Glutamatergic neuron (in vitro differentiated cells): ENCODE results near the gene ITPK1. TPM values are rescaled to one million over a fixed set of nuclear protein-coding genes. Genes with fewer than 3 reads are reported as not detected.

ENCODE experiments used
- DNase-seq: peaks from one replicate; pipeline ENCODE4 v3.0.0; 2022
- H3K27ac Mint-ChIP-seq: one replicate; pipeline ENCODE4 v1.8.0; 2020; ENCODE audit warnings: mild to moderate bottlenecking, mixed read lengths, inconsistent platforms; ENCODE audit not compliant: unreplicated experiment
- H3K27me3 Mint-ChIP-seq: one replicate; pipeline ENCODE4 v1.8.0; 2020; ENCODE audit warnings: mild to moderate bottlenecking, moderate library complexity, mixed read lengths, inconsistent platforms; ENCODE audit not compliant: unreplicated experiment
- H3K36me3 Mint-ChIP-seq: one replicate; pipeline ENCODE4 v1.8.0; 2020; ENCODE audit warnings: mild to moderate bottlenecking, mixed read lengths, inconsistent platforms; ENCODE audit not compliant: unreplicated experiment
- H3K4me1 Mint-ChIP-seq: one replicate; pipeline ENCODE4 v1.8.0; 2020; ENCODE audit warnings: mild to moderate bottlenecking, low read depth, mixed read lengths, inconsistent platforms; ENCODE audit not compliant: unreplicated experiment
- H3K4me3 Mint-ChIP-seq: one replicate; pipeline ENCODE4 v1.8.0; 2020; ENCODE audit warnings: mild to moderate bottlenecking, mixed read lengths, inconsistent platforms; ENCODE audit not compliant: unreplicated experiment
- H3K9me3 Mint-ChIP-seq: one replicate; pipeline ENCODE4 v1.8.0; 2020; ENCODE audit warnings: mild to moderate bottlenecking, moderate library complexity, mixed read lengths, inconsistent platforms; ENCODE audit not compliant: unreplicated experiment
- CTCF ChIP-seq: fragments of 200-600 bp; sonication (generic); IDR thresholded peaks from one replicate; pipeline ENCODE4 v1.5.0; 2021; ENCODE audit not compliant: partially characterized antibody, unreplicated experiment
- total RNA-seq: library from RNA; stranded (reverse); fragmentation: NEBNext Ultra II Directional; extraction: Animal tissue kit (Norgen Biotek cat#: 25700); gene quantifications from one replicate; pipeline ENCODE4 v1.2.1, GENCODE V29; 2021; ENCODE audit not compliant: unreplicated experiment

The ITPK1 gene
- total RNA-seq, 1 donor from 2014 or later, result 132 TPM

GRCh38 chr14:93084866-93085857 is 30.6 kb downstream of the ITPK1 start:
- no peak for TF ChIP-seq CTCF
- Mint-ChIP-seq H3K36me3 (no peaks in the 10 kb centered on the region), H3K9me3 (peaks cover 5% of the 10 kb centered on the region), H3K4me3 (no peak overlapping the region), H3K27ac (no peak overlapping the region), H3K4me1 (peaks cover 41% of the 10 kb centered on the region), H3K27me3 (peaks cover 5% of the 10 kb centered on the region)
- DNase-seq, result no peak

- H3K4me3 Mint-ChIP-seq, result no peak overlapping the region
- no peak overlapping the region for H3K27ac Mint-ChIP-seq
- H3K36me3 Mint-ChIP-seq, result no peaks in the 10 kb centered on the region
- peaks cover 34% of the 10 kb centered on the region for H3K4me1 Mint-ChIP-seq
- no peak for DNase-seq
- H3K9me3 Mint-ChIP-seq, result peaks cover 4% of the 10 kb centered on the region
- peaks cover 5% of the 10 kb centered on the region for H3K27me3 Mint-ChIP-seq
- no peak for TF ChIP-seq CTCF
Observed at GRCh38 chr14:93084402-93084801, 31.3 kb downstream of the ITPK1 start.

- no peak overlapping the region for H3K27ac Mint-ChIP-seq
- H3K9me3 Mint-ChIP-seq, result peaks cover 5% of the 10 kb centered on the region
- H3K4me3 Mint-ChIP-seq, result no peak overlapping the region
- no peak for DNase-seq
- peaks cover 34% of the 10 kb centered on the region for H3K4me1 Mint-ChIP-seq
- peaks cover 5% of the 10 kb centered on the region for H3K27me3 Mint-ChIP-seq
- no peaks in the 10 kb centered on the region for H3K36me3 Mint-ChIP-seq
- no peak for TF ChIP-seq CTCF
Observed at GRCh38 chr14:93083917-93084316, 31.8 kb downstream of the ITPK1 start.

GRCh38 chr14:93082576-93083001 is 33.1 kb downstream of the ITPK1 start:
- H3K4me3 Mint-ChIP-seq, result peak overlapping the region; percentile 44
- TF ChIP-seq CTCF, result no peak
- peaks cover 31% of the 10 kb centered on the region for H3K4me1 Mint-ChIP-seq
- peaks cover 5% of the 10 kb centered on the region for H3K27me3 Mint-ChIP-seq
- no peak for DNase-seq
- H3K27ac Mint-ChIP-seq, result peak overlapping the region; percentile 62
- H3K9me3 Mint-ChIP-seq, result peaks cover 5% of the 10 kb centered on the region
- no peaks in the 10 kb centered on the region for H3K36me3 Mint-ChIP-seq
